ENCODE measurements around the gene ELL.

DNA sequence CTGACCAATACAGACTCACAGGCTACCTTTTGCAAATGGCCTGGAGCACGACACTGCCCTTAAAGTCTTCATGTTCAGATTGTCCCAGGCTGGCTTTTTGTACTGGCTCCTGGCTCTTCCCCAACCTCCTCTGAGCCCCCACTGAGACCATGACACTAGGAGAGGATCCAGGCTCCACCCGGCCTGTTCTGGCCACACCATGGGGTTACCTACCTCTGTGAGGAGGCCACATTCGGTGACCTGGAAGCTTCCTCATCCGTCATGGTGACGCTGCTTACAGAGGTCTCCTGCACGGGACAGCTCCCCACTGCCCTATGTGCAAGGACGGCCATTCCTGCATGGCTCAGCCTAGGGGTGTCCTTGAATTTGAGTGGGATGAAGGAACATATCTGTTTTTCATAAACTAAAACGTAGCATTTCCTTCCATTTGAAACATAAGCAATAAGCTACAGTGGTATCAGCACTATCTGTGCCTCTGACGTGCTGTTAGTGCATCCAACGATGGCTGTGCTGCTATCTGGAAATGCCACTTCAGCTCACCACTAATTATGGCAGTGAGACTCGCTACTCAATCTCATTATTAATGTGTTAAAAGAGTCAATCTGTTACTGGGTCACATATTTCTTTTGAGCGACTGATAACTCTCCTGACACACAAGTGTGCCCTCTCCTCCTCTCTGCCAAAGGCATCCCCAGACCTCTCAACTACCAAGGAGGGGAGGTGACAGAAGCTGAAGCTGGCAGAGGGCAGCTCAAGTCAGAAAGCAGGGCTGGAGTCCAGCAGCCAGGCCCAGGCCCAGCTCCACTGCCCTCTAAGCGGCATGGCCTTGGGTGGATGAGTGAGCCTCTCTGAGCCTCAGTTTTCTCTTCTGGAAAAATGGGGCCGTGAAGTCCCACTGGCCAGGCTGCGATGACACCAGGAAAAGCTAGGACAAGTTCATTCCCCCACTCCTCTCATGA is 29.6 kb downstream of the ELL start:
- no peak for TF ChIP-seq POLR2AphosphoS5 (IDR thresholded peaks at IDR 0.05)
- TF ChIP-seq, protein P1, sequence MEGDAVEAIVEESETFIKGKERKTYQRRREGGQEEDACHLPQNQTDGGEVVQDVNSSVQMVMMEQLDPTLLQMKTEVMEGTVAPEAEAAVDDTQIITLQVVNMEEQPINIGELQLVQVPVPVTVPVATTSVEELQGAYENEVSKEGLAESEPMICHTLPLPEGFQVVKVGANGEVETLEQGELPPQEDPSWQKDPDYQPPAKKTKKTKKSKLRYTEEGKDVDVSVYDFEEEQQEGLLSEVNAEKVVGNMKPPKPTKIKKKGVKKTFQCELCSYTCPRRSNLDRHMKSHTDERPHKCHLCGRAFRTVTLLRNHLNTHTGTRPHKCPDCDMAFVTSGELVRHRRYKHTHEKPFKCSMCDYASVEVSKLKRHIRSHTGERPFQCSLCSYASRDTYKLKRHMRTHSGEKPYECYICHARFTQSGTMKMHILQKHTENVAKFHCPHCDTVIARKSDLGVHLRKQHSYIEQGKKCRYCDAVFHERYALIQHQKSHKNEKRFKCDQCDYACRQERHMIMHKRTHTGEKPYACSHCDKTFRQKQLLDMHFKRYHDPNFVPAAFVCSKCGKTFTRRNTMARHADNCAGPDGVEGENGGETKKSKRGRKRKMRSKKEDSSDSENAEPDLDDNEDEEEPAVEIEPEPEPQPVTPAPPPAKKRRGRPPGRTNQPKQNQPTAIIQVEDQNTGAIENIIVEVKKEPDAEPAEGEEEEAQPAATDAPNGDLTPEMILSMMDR (IDR thresholded peaks at IDR 0.05; ENCODE audit: poor library complexity, severe bottlenecking) = no peak
